GM18508 (cell line): ENCODE data around the gene MS4A18.
"Not testable (repeated sequence)": the region's sequence is repeated elsewhere in the genome, so short reads cannot be mapped to it uniquely, and the experiment has no call there.

Source experiments
- ATAC-seq: cut with Tn5 transposase; IDR thresholded peaks from one replicate; pipeline ENCODE4 v1.9.1; 2021; ENCODE audit warnings: moderate number of reproducible peaks; ENCODE audit not compliant: insufficient read depth, unreplicated experiment

The MS4A18 gene

GRCh38 chr11:60731586-60731985 lies 7.1 kb downstream of the MS4A18 start:
- ATAC-seq, result no peak

GRCh38 chr11:60734279-60734678 lies 9.8 kb downstream of the MS4A18 start:
- ATAC-seq, result no peak

DNA sequence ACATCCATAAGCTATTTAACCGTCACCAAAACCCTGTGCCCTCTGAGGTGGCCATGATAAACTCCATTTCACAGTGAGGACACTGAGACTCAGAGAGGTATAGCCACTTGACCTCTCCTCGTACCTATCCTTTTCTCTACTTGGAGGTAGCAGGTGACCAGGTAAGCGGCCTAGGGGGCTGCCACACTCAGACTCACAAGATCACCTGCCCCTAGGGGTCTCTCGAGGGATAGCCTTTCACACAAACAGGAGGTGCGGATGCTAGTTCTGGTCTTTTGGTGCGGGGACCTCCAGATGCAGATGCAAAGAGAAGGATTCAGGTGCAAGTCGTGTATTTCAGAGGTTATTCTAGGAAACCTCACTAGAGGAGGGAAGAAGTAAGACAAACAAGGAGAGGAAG lies 14.6 kb downstream of the MS4A18 start:
- ATAC-seq, result no peak

GRCh38 chr11:60740573-60740972 lies 16.1 kb downstream of the MS4A18 start:
- ATAC-seq, result no peak

DNA sequence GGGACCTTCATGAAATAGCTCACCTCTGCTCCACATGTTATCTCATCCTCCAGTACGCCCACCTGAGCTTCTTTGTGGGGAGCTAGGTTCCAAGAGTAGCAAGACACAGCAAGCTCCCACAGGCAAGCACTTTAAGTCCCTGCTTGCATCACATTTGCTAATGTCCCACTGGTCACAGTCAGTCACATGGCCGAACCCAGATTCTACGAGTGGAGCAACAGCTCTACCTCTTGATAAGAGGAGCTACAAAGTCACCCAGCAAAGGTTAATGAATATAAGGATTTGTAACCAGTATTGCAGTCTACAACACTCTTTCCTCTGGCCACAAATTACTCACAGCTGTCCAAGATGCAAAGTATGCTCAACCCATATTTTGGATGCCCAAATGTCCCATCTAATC lies 16.9 kb downstream of the MS4A18 start:
- no peak for ATAC-seq

DNA sequence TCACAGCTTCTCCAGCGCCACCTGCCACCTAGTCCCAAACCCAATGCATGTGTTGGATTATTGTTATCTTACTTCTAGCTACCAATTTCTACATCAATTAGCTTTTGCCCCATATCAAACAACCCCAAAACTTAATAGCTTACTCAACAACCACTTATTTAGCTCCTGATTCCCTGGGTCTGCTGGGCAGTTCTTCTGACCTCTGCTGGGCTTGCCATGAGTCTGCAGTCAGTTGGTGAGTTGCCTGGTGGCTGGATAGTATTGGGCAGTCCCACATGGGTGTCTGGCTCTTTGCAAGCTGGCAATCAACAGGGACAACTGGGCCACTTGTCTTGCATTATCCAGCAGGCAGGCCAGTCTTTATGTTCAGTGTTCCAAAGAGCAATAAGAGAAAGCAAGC lies 18.5 kb downstream of the MS4A18 start:
- ATAC-seq, result no peak

DNA sequence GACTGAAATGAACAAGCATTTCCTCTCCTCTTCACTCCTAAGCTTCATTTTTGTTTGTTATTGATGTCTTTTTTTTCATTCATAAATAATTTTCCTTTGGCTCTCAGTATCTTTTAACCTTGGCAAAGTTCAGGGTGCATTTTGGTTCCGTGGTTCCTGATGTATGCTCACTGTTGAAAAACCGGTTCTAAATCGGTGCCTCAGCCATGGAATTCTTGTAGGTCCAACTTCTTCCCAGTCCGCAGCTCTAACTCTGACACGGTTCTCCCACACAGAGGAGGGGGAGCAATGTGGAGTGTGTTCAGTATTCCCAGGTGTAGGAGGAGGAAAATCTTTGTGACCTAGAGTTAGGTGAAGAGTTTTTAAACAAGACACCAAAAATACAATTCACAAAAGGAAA lies 19.6 kb downstream of the MS4A18 start:
- no peak for ATAC-seq

DNA sequence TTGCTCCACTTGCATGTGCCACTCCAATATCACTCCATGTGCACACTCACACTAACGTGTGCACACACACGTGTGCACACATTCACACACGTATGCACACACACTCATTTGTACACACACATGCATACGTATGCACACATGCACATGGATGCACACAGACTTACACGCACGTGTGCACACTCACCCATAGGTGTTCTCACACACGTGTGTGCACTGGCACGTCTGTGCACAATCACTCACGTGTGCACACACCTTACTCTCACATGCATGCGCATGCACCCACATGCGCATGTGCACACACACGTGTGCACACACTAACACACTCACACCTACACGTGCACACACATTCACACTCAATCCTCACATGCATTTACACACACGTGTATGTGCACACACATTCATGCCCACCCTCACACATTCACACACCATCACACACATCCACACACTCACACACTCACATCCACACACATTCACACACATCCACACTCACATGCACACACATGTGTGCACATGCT lies 22.9 kb downstream of the MS4A18 start:
- ATAC-seq, result no peak

- no peak for ATAC-seq
These were observed 23.7 kb downstream of the MS4A18 start for GRCh38 chr11:60748225-60748624.

DNA sequence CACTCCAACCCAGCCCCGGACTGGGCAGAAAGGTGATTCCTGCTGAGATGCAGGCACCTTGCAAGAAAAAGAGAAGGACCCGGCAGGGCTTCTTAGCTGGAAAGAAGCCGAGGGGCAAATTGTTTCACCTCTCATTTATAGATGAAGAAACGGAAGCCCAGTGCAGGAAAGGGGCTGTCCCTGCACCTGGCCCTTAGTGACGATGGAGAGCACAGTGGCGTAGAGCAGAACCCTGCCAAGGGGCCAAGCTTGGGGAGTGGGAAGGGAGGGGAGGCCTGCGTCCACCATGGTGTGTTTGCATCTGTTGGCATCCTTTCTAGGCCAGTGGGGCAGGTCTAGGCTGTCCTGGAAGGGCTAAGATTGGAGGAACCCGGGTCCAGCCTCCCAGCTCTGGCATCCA lies 24.3 kb downstream of the MS4A18 start:
- no peak for ATAC-seq

DNA sequence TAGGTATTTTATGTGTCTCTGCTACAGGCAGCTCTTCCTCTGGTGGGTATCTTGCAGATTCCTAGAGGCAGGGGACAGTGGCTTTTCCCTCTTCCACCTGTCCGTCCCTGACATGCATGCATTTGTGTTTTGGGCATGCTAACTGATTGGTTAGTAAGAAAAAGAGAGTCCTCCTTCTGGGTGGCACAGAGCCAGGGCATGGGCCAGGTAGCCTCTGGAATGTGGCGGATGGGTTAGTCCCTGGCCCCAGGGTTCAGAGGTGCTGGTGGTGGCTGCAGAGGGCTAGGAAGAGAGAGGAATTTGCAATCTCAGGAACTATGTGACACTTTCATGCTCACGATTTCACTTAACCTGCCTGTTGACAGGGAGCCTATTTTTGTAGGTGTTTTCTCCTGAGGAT lies 26.4 kb downstream of the MS4A18 start:
- ATAC-seq, result no peak

GRCh38 chr11:60753309-60753708 lies 28.8 kb downstream of the MS4A18 start:
- no peak for ATAC-seq

DNA sequence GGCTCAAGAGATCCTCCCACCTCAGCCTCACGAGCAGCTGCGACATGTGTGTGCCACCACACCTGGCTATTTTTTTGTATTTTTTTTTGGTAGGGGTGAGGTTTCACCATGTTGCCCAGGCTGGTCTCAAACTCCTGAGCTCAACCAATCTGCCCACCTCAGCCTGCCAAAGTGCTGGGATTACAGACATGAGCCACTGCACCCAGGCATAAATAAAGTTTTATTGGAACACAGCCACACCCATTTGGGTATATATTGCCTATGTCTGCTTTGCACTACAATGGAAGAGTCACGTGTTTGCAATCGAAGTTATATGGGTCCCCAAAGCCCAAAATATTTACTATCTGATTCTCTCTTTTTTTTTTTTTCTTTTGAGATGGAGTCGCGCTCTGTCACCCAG lies 30.4 kb downstream of the MS4A18 start:
- no peak for ATAC-seq

DNA sequence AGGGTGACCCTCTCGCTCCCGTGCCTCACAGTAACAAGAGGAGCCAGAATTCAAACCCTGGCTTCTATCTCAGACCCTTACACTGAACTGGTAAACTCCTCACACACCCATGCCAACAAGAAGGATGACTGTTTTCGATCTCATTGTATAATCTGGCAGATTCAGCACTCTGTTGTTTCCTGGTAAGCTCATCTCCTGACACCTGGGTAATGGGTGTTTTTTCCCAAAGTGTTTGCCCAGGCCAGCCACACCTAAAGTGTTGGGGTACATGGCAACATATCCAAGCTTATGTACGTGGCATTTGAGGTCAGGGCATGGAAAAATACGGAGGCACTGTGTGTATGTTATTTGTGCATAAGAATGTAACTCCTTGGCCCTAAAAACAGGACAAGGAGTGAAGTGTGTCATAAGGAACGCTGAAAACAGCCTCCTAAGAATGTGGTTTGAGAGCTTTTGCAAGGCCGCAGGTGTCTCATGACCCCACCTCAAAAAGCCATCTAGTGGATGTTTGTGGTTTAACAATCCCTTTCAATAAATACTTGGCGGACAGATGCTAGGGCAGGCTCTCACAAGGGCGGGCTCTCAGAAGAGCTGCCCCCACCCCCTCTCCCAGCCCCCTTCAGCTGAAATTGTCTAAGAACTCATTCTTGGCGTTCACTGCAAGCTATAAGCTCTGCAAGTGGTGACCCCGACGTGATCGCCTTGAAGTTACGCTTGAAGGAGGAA lies 31.9 kb downstream of the MS4A18 start, which contains the start of gene MS4A15:
Gene MS4A15 (plus strand): TSS at position 561 of the 726 bp plus-strand sequence. CDS start 6,867 bp downstream, outside the sequence.
- no peak for ATAC-seq

GRCh38 chr11:60757231-60757800 lies 32.8 kb downstream of the MS4A18 start:
- ATAC-seq, result no peak

- ATAC-seq, result not testable (repeated sequence)
These were observed 34.2 kb downstream of the MS4A18 start for GRCh38 chr11:60758671-60759070.

GRCh38 chr11:60759438-60760225 lies 35.1 kb downstream of the MS4A18 start:
- ATAC-seq, result not testable (repeated sequence)

DNA sequence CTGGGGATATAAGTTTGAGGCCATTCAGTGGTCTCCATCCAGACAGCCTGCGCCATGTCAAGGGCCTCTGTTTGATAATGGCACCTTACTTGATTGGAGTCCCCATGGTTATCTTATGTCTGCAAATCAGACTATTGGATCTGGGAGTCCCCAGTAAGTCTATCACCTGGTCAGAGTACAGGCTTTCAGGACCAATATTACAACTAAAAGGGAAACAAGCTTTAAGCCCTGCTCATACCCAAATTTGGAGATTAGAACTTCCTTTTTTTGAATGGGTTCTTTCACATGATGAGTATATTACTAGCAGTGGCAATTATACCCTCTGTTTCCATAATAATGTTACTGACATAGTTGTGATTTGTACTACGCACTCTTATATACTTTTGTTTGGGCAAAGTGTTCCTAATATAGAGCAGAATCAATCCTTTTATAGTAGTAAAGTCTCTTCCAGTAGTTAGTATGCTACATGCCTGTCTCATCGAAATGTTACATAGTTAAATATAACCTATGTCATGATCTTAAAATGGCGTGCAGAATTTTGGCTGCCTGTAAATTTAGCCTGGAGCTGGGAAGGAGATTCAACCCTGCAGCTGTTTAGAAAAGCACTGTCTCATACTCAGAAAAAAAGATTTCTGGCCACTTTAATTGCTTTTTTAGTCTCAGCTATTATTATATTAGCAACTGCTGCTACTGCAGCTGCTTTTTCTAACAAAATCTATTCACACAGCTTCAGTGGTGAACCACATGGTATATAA lies 37.1 kb downstream of the MS4A18 start:
- ATAC-seq, result no peak

- ATAC-seq, result peak; percentile 54
These were observed 38.6 kb downstream of the MS4A18 start for GRCh38 chr11:60762851-60763691.
